HAP-1 (cell line): ENCODE results near the gene ETV5.

Experiments
- DNase-seq, 2 experiments: peaks; one replicate each; pipeline ENCODE4 v3.0.0-alpha.2; 2016 to 2020; ENCODE audit warnings: low spot score in 2 of 2
- H3K27me3 ChIP-seq: fragments of 250-450 bp; sonication (Bioruptor Pico); 2 replicates; pipeline ENCODE4 v1.5.1; 2020; ENCODE audit warnings: low read depth, mild to moderate bottlenecking, moderate library complexity
- H3K36me3 ChIP-seq: fragments of 250-450 bp; sonication (Bioruptor Pico); replicated peaks from 2 replicates; pipeline ENCODE4 v1.5.1; 2020; ENCODE audit warnings: mild to moderate bottlenecking
- H3K4me1 ChIP-seq: fragments of 250-450 bp; sonication (Bioruptor Pico); 2 replicates; pipeline ENCODE4 v1.5.1; 2020; ENCODE audit warnings: mild to moderate bottlenecking
- H3K4me3 ChIP-seq: fragments of 250-450 bp; sonication (Bioruptor Pico); 2 replicates; pipeline ENCODE4 v1.5.1; 2020; ENCODE audit warnings: mild to moderate bottlenecking, moderate library complexity
- H3K9me3 ChIP-seq: fragments of 250-450 bp; sonication (Bioruptor Pico); 2 replicates; pipeline ENCODE4 v1.5.1; 2020; ENCODE audit warnings: mild to moderate bottlenecking, moderate library complexity
- in situ Hi-C: fragments of 300-500 bp; cut with MboI; formaldehyde crosslinking; loops from 3 replicates; pipeline ENCODE4 v1.14.3; 2020; ENCODE audit warnings: low sequenced_read_pairs, inconsistent platforms, mixed read lengths

Gene ETV5

GRCh38 chr3:186097317-186097662 lies 11.6 kb downstream of the ETV5 start:
- H3K36me3 ChIP-seq, result no peaks in the 10 kb centered on the region
- peaks cover 5% of the 10 kb centered on the region; the same call in 1 of the 2 replicates for H3K27me3 ChIP-seq
- H3K4me3 ChIP-seq, result no peak overlapping the region
- H3K4me1 ChIP-seq, result peaks cover 10% of the 10 kb centered on the region
- H3K9me3 ChIP-seq, result no peaks in the 10 kb centered on the region
- in situ Hi-C loops, result no loop called here
- DNase-seq, result no peak

GRCh38 chr3:186096290-186096689 lies 12.6 kb downstream of the ETV5 start:
- Histone ChIP-seq H3K36me3 (no peaks in the 10 kb centered on the region), H3K4me1 (peaks cover 10% of the 10 kb centered on the region), H3K27me3 (peaks cover 5% of the 10 kb centered on the region; the same call in 1 of the 2 replicates)

GRCh38 chr3:186095561-186096081 lies 13.3 kb downstream of the ETV5 start:
- Histone ChIP-seq H3K9me3 (no peaks in the 10 kb centered on the region), H3K4me1 (peaks cover 10% of the 10 kb centered on the region), H3K36me3 (no peaks in the 10 kb centered on the region), H3K4me3 (no peak overlapping the region), H3K27me3 (peaks cover 5% of the 10 kb centered on the region; the same call in 1 of the 2 replicates)
- in situ Hi-C loops, result no loop called here
- DNase-seq, result no peak

More at GRCh38 chr3:186096290-186096689, 12.6 kb downstream of the ETV5 start:
- DNase-seq, result no peak
- H3K9me3 ChIP-seq, result no peaks in the 10 kb centered on the region
- H3K4me3 ChIP-seq, result no peak overlapping the region
- in situ Hi-C loops, result no loop called here

DNA sequence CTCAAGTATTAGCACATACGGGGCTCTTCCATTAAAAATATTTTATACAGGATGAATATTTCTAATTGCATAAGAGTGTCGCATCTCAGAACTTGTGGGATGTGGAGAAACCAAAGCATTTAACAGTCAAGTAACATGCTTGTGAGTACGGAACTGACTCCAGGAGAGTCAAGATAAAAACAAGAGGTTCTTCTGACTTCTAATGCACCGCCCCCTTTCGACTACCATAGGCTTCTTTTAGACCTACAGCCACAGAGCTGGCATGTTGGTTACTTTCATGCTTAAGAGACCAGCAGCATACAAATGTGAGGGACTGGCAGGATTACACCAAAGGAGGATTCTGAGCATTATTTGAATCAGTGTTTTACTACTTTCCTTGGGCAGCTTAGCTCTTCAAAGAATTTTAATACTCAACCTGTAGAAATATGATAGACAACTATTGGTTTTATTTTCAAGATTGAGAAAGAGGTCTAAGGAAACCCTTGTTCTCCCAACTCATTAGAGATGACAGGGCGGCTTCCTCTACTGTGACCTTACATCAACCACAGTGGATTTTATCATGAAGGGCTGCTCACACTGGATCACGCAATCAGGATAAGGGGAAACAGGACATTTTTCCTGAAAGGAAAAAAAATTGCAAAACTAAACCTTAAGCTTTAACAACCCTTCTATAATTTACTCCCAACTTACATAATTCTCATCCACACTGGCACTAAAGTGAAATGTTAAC lies 14.0 kb downstream of the ETV5 start:
- no peak overlapping the region for H3K4me3 ChIP-seq
- H3K27me3 ChIP-seq, result 0 out of 2 replicates have a peak, but pooled peaks cover 5% of the 10 kb centered on the region
- in situ Hi-C loops, result no loop called here
- no peaks in the 10 kb centered on the region for H3K9me3 ChIP-seq
- H3K36me3 ChIP-seq, result no peaks in the 10 kb centered on the region
- H3K4me1 ChIP-seq, result peaks cover 10% of the 10 kb centered on the region
- DNase-seq, result no peak

DNA sequence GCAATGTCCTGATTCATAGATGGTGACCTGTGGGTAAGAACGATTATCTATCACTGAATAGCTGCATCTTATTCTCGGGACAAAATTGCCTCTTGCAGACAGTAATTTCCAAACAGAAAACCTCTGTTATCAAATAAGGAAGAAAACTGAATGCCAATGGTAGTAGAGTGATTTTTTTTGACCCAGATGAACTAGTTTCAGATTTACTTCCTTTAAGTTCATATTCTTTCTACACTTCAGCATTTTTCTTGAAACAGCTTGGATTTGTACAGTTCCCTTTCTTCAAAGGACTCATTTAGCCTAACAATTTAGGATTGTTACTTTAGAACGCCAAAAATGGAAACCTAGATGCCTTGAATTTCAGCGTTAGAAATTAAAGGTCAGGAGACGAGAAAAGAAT lies 14.6 kb downstream of the ETV5 start:
- H3K27me3 ChIP-seq, result 0 out of 2 replicates have a peak, but pooled peaks cover 5% of the 10 kb centered on the region
- peaks cover 10% of the 10 kb centered on the region for H3K4me1 ChIP-seq
- no peaks in the 10 kb centered on the region for H3K36me3 ChIP-seq
- no peak for DNase-seq
- H3K4me3 ChIP-seq, result no peak overlapping the region
- no peaks in the 10 kb centered on the region for H3K9me3 ChIP-seq
- in situ Hi-C loops, result no loop called here

DNA sequence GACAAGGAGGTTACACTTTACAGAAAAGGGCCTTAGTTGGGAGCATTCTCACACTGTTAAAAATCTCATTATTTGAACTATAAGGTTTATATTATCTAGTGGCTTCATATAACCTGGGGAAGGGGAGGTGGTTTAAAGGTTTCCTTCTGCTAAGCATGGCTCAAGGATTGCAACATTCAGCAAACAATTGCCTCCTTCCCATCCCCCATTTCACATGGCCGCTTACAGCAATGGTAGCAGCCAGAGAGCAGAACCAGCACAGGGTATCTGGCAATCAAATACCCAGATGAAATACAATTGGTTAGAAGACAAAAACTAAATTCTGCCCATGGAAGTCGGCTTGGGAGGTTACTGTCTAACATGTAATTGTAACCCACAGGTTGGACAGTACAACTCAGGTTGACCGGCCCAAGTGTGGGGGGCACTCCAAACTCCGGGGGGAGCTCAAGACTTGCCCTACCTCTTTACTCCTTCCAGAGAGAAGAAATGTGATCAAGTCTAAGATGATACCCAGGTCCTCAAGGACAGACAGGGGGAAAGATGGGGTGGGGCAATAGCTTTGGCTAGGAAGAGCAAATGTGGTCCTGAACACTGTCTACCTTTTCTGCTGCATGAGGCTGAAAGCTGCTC lies 15.5 kb downstream of the ETV5 start:
- in situ Hi-C loops, result no loop called here
- no peak overlapping the region for H3K4me3 ChIP-seq
- H3K4me1 ChIP-seq, result peaks cover 9% of the 10 kb centered on the region
- H3K27me3 ChIP-seq, result 0 out of 2 replicates have a peak, but pooled peaks cover 5% of the 10 kb centered on the region
- no peaks in the 10 kb centered on the region for H3K36me3 ChIP-seq
- DNase-seq, result no peak
- H3K9me3 ChIP-seq, result no peaks in the 10 kb centered on the region

DNA sequence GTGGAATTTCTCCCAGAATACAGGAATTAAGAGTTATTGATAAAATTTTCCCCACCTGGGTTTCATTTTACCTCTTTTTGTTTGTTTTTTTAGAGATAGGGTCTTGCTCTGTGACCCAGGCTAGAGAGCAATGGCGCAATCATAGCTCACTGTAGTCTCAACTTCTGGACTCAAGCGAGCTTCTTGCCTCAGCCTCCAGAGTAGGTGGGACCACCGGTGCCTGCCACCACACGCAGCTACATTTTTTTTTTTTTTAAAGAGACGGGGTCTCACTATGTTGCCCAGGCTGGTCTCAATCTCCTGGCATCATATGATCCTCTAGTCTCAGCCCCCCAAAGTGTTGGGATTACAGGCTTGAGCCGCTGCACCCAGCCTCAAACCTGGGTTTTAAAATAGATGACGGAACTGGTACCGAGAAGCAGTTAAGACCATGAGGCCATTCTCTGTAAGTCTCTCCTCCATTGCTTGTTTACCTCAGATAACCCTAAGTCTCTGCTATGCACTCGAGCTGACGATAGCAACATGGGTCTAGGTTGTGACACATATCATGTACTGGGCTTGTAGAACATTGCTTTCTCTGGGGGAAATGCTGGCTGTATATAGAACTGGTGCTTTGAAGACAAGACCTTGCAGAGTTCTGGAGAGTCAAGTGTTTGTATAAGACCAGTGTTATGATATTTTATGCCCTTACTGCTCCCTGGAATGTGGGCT lies 16.4 kb downstream of the ETV5 start:
- H3K36me3 ChIP-seq, result no peaks in the 10 kb centered on the region
- no peaks in the 10 kb centered on the region for H3K9me3 ChIP-seq
- DNase-seq, result no peak
- in situ Hi-C loops, result no loop called here
- no peak overlapping the region for H3K4me3 ChIP-seq
- H3K27me3 ChIP-seq, result 0 out of 2 replicates have a peak, but pooled peaks cover 5% of the 10 kb centered on the region
- peaks cover 3% of the 10 kb centered on the region for H3K4me1 ChIP-seq

- Histone ChIP-seq H3K36me3 (no peaks in the 10 kb centered on the region), H3K27me3 (0 out of 2 replicates have a peak, but pooled peaks cover 5% of the 10 kb centered on the region), H3K4me3 (no peak overlapping the region), H3K9me3 (no peaks in the 10 kb centered on the region), H3K4me1 (no peaks in the 10 kb centered on the region)
- no peak for DNase-seq
- in situ Hi-C loops, result no loop called here
Measured at GRCh38 chr3:186090901-186091300, 18.0 kb downstream of the ETV5 start.

DNA sequence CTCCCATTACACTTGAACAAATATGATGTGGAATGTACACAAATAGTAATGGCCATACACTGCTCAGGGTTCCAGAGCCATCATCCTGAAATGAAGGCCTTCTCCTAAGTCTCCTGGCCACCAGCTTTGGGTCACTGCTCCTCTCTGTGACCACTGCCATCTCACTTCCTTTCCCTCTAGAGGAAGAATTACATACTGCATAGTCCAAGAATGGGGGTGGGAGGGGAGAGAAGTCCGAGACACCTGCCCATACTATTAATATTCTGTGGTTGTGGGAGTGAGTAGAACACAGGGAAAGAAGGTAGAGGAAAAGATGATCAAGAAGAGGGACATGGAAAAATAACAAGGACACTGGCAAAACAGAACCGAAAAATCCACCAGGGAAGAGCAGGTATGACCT lies 20.6 kb downstream of the ETV5 start:
- no peaks in the 10 kb centered on the region for H3K9me3 ChIP-seq
- no peaks in the 10 kb centered on the region for H3K4me1 ChIP-seq
- H3K4me3 ChIP-seq, result no peak overlapping the region
- no peak for DNase-seq
- in situ Hi-C loops, result no loop called here
- no peaks in the 10 kb centered on the region for H3K36me3 ChIP-seq
- no peaks in the 10 kb centered on the region for H3K27me3 ChIP-seq

GRCh38 chr3:186084264-186084663 lies 24.6 kb downstream of the ETV5 start:
- in situ Hi-C loops, result no loop called here
- no peaks in the 10 kb centered on the region for H3K27me3 ChIP-seq
- H3K36me3 ChIP-seq, result no peaks in the 10 kb centered on the region
- DNase-seq, result no peak
- H3K9me3 ChIP-seq, result no peaks in the 10 kb centered on the region
- peaks cover 2% of the 10 kb centered on the region; the same call in 1 of the 2 replicates for H3K4me1 ChIP-seq
- no peak overlapping the region for H3K4me3 ChIP-seq

DNA sequence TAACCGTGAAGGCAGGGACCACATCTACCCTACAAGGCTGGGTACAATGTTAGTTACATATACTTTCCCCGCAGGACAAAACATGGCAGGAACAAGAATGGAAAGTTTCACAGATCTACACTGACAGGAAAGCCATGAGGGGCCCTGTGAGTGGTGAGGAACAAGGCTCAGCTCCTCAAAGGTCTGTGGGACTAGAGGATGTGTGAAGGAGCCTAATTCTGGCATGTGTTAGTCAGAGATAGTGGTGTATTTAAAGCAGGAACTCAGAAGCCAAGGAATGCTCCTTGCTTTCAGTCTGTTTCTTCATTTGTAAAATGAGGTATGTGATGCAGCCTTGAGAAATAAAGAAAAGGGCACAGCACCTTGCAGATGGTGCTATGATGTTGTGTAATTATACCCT lies 25.1 kb downstream of the ETV5 start:
- peaks cover 2% of the 10 kb centered on the region; the same call in 1 of the 2 replicates for H3K4me1 ChIP-seq
- H3K27me3 ChIP-seq, result no peaks in the 10 kb centered on the region
- in situ Hi-C loops, result no loop called here
- no peak overlapping the region for H3K4me3 ChIP-seq
- no peak for DNase-seq
- no peaks in the 10 kb centered on the region for H3K36me3 ChIP-seq
- no peaks in the 10 kb centered on the region for H3K9me3 ChIP-seq

DNA sequence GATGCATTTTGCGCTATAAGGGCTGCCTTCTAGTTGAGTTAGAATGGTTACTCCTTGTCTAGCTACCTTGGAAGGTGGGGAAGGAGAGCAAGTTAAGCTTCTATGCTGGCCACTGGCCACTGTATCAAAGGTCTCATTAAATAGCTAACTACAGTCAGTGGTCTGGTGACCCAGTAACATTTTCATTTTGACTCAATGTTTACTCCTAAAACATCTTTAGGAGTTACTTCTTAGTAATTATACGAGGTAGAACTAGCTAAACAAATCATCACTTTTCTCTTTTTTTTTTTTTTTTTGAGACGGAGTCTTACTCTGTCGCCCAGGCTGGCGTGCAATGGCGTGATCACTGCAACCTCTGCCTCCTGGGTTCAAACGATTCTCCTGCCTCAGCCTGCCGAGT lies 26.7 kb downstream of the ETV5 start:
- in situ Hi-C loops, result no loop called here
- H3K9me3 ChIP-seq, result no peaks in the 10 kb centered on the region
- no peak overlapping the region for H3K4me3 ChIP-seq
- no peaks in the 10 kb centered on the region for H3K36me3 ChIP-seq
- DNase-seq, result no peak
- no peaks in the 10 kb centered on the region for H3K27me3 ChIP-seq
- peaks cover 2% of the 10 kb centered on the region; the same call in 1 of the 2 replicates for H3K4me1 ChIP-seq

GRCh38 chr3:186081678-186082077 lies 27.2 kb downstream of the ETV5 start:
- no peaks in the 10 kb centered on the region for H3K27me3 ChIP-seq
- no peaks in the 10 kb centered on the region for H3K36me3 ChIP-seq
- no peak for DNase-seq
- in situ Hi-C loops, result no loop called here
- no peak overlapping the region for H3K4me3 ChIP-seq
- H3K9me3 ChIP-seq, result no peaks in the 10 kb centered on the region
- H3K4me1 ChIP-seq, result peaks cover 2% of the 10 kb centered on the region; the same call in 1 of the 2 replicates
